Activated CD8-positive, alpha-beta memory T cell treated with anti-CD3 and anti-CD28 coated beads for 48 hours (primary cell): ENCODE data around the gene MARCKSL1.

ENCODE experiments used
- DNase-seq, 3 experiments: peaks; one replicate each; pipeline ENCODE4 v3.0.0-alpha.2; 2020; ENCODE audit warnings: low read depth in 2 of 3, low spot score in 2 of 3

The MARCKSL1 gene

GRCh38 chr1:32353431-32353830 lies 17.4 kb upstream of the MARCKSL1 start:
- no peak for DNase-seq

GRCh38 chr1:32352831-32353383 lies 16.9 kb upstream of the MARCKSL1 start:
- no peak for DNase-seq

GRCh38 chr1:32352239-32352745 lies 16.3 kb upstream of the MARCKSL1 start:
- DNase-seq = no peak

GRCh38 chr1:32351399-32352238 lies 15.6 kb upstream of the MARCKSL1 start:
- DNase-seq = peak in 1 of 3 experiments; percentile 66

GRCh38 chr1:32350785-32351398 lies 14.9 kb upstream of the MARCKSL1 start:
- peak; percentile 47 to 80 (median 75) for DNase-seq

GRCh38 chr1:32349211-32349708 lies 13.2 kb upstream of the MARCKSL1 start:
- DNase-seq = no peak

- DNase-seq = no peak
Measured at GRCh38 chr1:32346532-32347157, 10.6 kb upstream of the MARCKSL1 start.

GRCh38 chr1:32345289-32345827 lies 9.3 kb upstream of the MARCKSL1 start:
- no peak for DNase-seq

GRCh38 chr1:32342704-32343103 lies 6.7 kb upstream of the MARCKSL1 start:
- DNase-seq = no peak

GRCh38 chr1:32341971-32342370 lies 5.9 kb upstream of the MARCKSL1 start:
- DNase-seq = no peak

GRCh38 chr1:32341186-32341757 lies 5.2 kb upstream of the MARCKSL1 start:
- no peak for DNase-seq

GRCh38 chr1:32339363-32339978 lies 3.4 kb upstream of the MARCKSL1 start:
- DNase-seq = no peak

GRCh38 chr1:32338637-32339145 lies 2.7 kb upstream of the MARCKSL1 start:
- DNase-seq = no peak

- DNase-seq = no peak
Measured at GRCh38 chr1:32337855-32338636, 2.0 kb upstream of the MARCKSL1 start.

GRCh38 chr1:32336963-32337675 lies 1.1 kb upstream of the MARCKSL1 start:
- peak in 1 of 3 experiments; percentile 49 for DNase-seq

- no peak for DNase-seq
Measured at GRCh38 chr1:32336591-32336932, 529 bp upstream of the MARCKSL1 start.

- DNase-seq = no peak
Measured at GRCh38 chr1:32335535-32335789, 571 bp downstream of the MARCKSL1 start.

- peak in 1 of 3 experiments; percentile 34 for DNase-seq
Measured at GRCh38 chr1:32334864-32335534, 1.0 kb downstream of the MARCKSL1 start.
